HG02798 (cell line): ENCODE results near the gene STAP1.
"Not testable (repeated sequence)": the region's sequence is repeated elsewhere in the genome, so short reads cannot be mapped to it uniquely, and the experiment has no call there.

Source experiments
- ATAC-seq: cut with Tn5 transposase; IDR thresholded peaks from one replicate; pipeline ENCODE4 v1.9.1; 2021; ENCODE audit warnings: mild to moderate bottlenecking; ENCODE audit not compliant: unreplicated experiment, poor library complexity

STAP1 gene

DNA sequence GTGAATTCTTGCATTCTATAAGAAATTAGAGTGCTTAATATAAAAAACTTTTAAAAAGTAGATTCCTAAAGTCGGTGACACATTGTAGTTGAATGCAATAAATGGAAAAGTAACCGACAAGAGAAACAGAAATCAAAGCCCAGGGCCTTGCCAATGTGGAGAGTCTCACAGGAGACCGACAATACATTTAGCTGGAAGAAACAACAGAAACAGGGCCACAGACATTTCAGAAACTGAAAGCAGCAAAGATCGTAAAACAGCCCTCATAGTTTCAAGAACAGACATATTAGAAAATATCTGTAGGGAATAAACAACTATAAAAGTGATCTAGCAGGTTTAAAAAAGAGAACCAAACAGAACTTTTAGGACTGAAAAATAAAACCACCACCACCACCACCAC lies 49.5 kb downstream of the STAP1 start:
- ATAC-seq, result no peak

DNA sequence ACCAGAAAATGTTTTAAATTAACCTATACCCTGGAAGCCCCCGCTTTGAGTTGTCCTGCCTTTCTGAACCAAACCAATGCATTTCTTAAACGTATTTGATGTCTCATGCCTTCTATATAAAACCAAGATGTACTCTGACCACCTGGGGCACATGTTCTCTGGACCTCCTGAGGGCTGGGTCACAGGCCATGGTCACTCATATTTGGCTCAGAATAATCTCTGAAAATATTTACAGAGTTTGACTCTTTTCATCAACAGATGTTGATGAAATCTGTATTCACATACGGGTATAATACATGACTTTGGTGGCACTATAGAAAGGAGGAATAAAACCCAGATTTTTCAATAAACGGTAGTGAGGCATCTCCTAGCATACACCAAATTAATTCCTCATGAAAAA lies 55.7 kb downstream of the STAP1 start:
- no peak for ATAC-seq

DNA sequence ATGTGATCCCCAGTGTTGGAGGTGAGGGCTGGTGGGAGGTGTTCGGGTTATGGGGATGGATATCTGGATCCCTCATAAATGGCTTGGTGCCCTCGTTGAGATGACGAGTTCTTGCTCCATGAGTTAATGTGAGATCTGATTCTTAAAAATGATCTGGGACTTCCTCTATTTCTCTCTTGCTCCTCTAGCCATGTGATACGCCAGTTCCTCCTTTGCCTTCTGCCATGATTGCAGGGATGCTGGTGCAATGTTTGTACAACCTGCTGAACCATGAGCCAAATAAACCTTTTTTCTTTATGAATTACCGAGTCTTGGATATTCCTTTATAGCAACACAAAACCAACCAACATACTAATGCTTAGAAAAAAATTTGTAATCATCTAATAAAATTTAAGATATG lies 56.6 kb downstream of the STAP1 start:
- no peak for ATAC-seq

DNA sequence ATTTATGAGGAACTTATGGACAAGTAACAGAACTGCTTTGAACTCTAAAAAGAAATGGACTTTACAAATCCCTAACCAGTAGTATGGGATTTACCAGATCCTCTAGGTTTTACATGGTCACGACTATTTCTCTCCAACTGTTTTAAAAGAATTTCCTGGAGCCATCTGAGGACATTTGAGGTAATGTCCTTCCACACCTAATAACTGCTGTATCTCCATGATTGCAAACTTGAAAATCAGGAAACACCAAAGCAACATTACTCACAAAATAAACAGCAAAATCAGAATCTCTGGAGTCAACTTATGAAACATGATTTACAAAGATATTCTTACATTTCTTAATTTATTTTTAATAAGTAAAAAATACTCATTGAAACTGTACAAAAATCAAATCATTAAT lies 58.0 kb downstream of the STAP1 start:
- ATAC-seq, result no peak

DNA sequence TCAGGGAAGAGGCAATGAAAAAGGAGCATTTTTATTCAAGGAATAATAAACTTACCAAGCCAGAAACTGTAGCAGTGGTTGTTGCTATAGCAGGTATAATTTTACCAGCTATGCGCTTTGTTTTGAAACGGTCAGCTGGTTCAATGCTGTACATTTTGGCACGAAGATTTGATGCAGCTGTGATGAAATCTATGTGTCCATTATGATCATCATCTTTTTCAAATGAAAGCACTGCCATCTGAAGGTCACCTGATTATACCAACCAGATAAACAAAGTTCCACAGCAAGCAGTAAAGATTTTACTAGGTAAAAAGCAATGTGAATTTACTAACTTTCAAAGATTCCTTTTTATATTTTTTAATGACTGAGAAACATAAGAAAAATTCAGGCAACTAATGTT lies 66.4 kb downstream of the STAP1 start:
- ATAC-seq, result no peak

DNA sequence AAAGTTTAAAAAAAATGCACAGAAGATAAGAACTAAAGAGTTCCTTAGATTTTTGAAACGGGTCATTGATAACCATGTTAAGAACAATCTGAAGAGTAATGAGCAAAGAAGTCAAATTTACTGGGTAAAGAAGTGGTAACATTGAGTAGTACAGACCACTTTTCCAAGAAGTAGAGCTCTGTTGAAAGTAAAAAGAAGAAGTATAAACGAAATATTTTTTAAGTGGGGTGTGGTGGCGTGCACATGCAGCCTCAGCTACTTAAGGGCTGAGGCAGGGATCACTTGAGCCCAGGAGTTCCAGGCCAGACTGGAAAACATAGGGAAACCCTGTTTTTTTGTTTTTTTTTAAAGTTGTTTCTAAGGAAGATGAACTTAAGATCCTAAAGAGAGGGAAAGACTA lies 74.0 kb downstream of the STAP1 start:
- no peak for ATAC-seq

DNA sequence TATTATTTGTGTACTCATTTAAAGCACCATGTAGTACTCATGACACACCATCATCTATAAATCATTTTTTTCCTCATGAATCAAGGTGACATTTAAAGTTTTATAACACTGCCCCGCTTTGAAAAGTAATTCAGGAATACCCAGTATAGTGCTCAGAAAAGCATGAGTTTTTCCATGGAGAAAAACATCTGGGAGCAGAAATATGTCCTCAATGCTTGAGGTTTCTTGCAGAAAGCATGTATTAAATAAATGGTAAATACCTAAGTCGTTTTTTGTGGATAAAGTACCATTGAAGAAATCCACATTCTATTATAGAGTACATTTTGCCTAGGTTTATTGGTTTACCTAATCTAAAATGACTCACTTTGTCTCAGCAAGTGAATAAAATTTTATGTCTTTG lies 76.2 kb downstream of the STAP1 start:
- ATAC-seq, result no peak

DNA sequence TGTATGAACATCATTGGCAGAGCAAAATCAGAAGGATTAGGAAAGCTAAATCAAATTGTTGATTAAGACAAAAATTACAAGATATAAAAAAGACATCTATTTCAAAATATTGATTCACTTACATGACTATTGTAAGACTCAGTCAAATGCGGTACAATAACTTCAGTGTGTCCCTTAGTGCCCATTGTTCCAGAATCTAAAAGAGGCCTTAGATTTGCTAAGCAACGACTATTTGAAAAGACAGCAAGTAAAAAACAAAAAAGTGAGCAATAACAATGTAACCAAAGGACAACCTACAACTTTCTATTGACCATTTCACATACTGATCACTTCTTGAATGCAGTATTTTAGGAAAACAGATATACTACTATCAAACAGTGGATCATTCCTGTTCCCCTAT lies 76.8 kb downstream of the STAP1 start:
- ATAC-seq, result no peak

DNA sequence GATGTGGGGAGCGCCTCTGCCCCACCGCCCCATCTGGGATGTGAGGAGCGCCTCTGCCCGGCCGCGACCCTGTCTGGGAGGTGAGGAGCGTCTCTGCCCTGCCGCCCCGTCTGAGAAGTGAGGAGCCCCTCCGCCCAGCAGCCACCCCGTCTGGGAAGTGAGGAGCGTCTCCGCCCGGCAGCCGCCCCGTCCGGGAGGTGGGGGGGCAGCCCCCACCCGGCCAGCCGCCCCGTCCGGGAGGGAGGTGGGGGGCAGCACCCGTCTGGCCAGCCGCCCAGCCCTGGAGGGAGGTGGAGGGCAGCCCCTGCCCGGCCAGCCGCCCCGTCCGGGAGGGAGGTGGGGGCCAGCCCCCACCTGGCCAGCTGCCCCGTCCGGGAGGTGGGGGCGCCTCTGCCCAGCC lies 78.5 kb downstream of the STAP1 start:
- ATAC-seq, result not testable (repeated sequence)

DNA sequence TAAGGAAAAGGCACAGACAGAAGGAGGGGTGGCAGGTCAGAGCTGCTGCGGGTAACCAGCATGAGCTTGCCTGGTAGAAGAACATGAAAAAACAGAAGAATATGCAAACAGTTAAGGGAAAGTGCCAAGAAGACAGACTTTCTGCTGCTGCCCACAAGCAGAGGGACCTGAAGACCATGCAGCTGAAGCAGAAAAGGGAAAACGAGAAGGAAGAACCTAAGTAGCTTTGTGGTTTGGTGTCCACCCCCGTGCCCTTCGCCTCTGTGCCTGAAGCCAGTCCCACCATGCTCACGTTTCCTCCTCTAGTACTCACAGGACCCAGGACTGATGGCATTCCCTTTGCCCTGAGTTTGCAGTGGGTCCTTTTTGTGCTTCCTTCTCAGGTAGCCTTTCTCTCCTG lies 79.6 kb downstream of the STAP1 start:
- ATAC-seq, result no peak

DNA sequence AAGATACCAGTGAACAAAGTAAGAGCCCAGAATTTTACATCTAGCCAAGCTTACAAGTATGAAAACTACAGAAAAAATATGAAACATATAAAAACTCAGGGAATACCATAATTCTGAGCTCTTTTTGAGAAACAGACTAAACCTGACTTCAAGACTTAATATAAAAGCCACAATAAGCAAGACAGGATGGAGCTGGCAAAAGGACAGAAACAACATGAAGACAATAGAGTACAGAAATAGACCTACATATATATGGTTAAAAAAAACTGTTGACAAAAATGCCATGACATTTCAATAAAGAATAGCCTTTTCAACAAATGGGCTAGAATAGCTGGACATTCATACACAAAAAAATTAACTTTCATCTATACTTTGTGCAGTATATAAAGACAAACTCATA lies 93.0 kb downstream of the STAP1 start:
- no peak for ATAC-seq
